OCI-LY3 (cell line): Measurements from ENCODE around the gene KRTCAP3.

ENCODE experiments used
- H2AFZ ChIP-seq: fragments of 200-600, 300-600 bp; shearing (Covaris generic); 2 replicates; pipeline ENCODE4 v1.6.0; 2014; ENCODE audit warnings: antibody characterized with exemption, low read depth, low read length
- H3K27ac ChIP-seq: fragments of 200-600, 300-600 bp; sonication (generic); 2 replicates; pipeline ENCODE4 v1.5.1; 2014; ENCODE audit warnings: mild to moderate bottlenecking, low read length, moderate library complexity, mixed read lengths
- H3K27me3 ChIP-seq: fragments of 200-600, 300-600 bp; sonication (generic); 2 replicates; pipeline ENCODE4 v1.6.1; 2014; ENCODE audit warnings: low read depth, low read length, mixed read lengths
- H3K36me3 ChIP-seq: fragments of 200-600, 300-600 bp; sonication (generic); replicated peaks from 2 replicates; pipeline ENCODE3; 2014; ENCODE audit warnings: low read depth, low read length, mixed read lengths
- H3K4me1 ChIP-seq: fragments of 300-600, 200-600 bp; sonication (generic); 2 replicates; pipeline ENCODE4 v1.6.1; 2014; ENCODE audit warnings: low read length, mixed read lengths
- H3K4me2 ChIP-seq: fragments of 200-600, 300-600 bp; sonication (generic); 2 replicates; pipeline ENCODE4 v1.6.1; 2014; ENCODE audit warnings: low read length, mixed read lengths
- H3K4me3 ChIP-seq: fragments of 300-600, 200-600 bp; sonication (generic); 2 replicates; pipeline ENCODE4 v1.5.1; 2014; ENCODE audit warnings: antibody characterized with exemption, mild to moderate bottlenecking, low read length, moderate library complexity
- H3K79me2 ChIP-seq: fragments of 300-600, 200-600 bp; shearing (Covaris generic); 2 replicates; pipeline ENCODE4 v1.6.1; 2014; ENCODE audit warnings: mild to moderate bottlenecking, low read length, mixed read lengths
- H3K9ac ChIP-seq: fragments of 300-600, 200-600 bp; shearing (Covaris generic); 2 replicates; pipeline ENCODE4 v1.6.0; 2014; ENCODE audit warnings: mild to moderate bottlenecking, low read length, moderate library complexity
- H3K9me3 ChIP-seq: fragments of 200-600, 300-600 bp; shearing (Covaris generic); 2 replicates; pipeline ENCODE4 v1.6.1; 2014; ENCODE audit warnings: low read length, mixed read lengths; ENCODE audit not compliant: insufficient read depth
- H4K20me1 ChIP-seq: fragments of 200-600, 300-600 bp; sonication (generic); 2 replicates; pipeline ENCODE4 v1.6.1; 2016; ENCODE audit warnings: low read length, mixed read lengths; ENCODE audit not compliant: insufficient read depth
- EZH2phosphoT487 ChIP-seq: fragments of 200-600 bp; shearing (Covaris generic); IDR thresholded peaks from 2 replicates; pipeline ENCODE4 v1.6.1; 2018; ENCODE audit warnings: antibody characterized with exemption, mixed run types, low read depth
- TF ChIP-seq, protein P1 (sequence below): fragments of 200-600, 300-600 bp; sonication (generic); IDR thresholded peaks from 2 replicates; pipeline ENCODE4 v1.5.1; 2014; ENCODE audit warnings: antibody characterized with exemption, low read length, low read depth

KRTCAP3 gene, protein sequence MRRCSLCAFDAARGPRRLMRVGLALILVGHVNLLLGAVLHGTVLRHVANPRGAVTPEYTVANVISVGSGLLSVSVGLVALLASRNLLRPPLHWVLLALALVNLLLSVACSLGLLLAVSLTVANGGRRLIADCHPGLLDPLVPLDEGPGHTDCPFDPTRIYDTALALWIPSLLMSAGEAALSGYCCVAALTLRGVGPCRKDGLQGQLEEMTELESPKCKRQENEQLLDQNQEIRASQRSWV

DNA sequence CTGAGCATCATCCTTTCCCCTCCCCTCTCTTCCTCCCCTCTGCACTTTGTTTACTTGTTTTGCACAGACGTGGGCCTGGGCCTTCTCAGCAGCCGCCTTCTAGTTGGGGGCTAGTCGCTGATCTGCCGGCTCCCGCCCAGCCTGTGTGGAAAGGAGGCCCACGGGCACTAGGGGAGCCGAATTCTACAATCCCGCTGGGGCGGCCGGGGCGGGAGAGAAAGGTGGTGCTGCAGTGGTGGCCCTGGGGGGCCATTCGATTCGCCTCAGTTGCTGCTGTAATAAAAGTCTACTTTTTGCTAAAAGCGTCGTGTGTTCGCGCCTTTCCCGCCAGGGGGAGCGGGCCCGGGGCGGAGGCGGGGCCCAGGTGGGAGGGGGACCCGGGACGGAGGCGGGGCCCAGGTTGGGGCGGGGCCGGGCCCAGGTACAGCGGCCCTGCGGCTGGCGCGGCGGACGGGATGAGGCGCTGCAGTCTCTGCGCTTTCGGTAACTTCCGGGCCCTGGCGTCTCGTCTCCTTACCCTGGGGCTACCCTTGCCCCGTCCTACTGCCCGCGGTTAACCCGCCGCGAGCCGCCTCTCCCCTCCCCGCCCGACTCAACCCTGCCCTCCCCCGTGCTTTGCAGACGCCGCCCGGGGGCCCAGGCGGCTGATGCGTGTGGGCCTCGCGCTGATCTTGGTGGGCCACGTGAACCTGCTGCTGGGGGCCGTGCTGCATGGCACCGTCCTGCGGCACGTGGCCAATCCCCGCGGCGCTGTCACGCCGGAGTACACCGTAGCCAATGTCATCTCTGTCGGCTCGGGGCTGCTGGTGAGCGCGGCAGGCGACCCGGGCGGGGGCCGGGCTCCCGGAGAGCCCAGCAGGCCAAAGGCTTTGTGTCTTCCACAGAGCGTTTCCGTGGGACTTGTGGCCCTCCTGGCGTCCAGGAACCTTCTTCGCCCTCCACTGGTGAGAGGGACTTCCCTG lies at the start of gene KRTCAP3:
Gene KRTCAP3 (plus strand): TSS at position 424 of the 962 bp plus-strand sequence. CDS start 32 bp downstream, at position 456.
- no peak within 1 kb of the TSS for H3K9ac ChIP-seq
- no peaks in the 10 kb centered on the region for H3K27me3 ChIP-seq
- H4K20me1 ChIP-seq: no peaks in the 10 kb centered on the region; the same call in 1 of the 2 replicates
- H3K27ac ChIP-seq: no peak within 1 kb of the TSS
- H3K4me2 ChIP-seq: no peak within 1 kb of the TSS
- no peak within 1 kb of the TSS for H3K4me3 ChIP-seq
- no peaks in the 10 kb centered on the region for H3K4me1 ChIP-seq
- H3K9me3 ChIP-seq: no peaks in the 10 kb centered on the region
- no peak within 1 kb of the TSS for H2AFZ ChIP-seq
- H3K36me3 ChIP-seq: peaks cover 23% of the 10 kb centered on the region
- no peak for TF ChIP-seq EZH2phosphoT487
- TF ChIP-seq, protein P1, sequence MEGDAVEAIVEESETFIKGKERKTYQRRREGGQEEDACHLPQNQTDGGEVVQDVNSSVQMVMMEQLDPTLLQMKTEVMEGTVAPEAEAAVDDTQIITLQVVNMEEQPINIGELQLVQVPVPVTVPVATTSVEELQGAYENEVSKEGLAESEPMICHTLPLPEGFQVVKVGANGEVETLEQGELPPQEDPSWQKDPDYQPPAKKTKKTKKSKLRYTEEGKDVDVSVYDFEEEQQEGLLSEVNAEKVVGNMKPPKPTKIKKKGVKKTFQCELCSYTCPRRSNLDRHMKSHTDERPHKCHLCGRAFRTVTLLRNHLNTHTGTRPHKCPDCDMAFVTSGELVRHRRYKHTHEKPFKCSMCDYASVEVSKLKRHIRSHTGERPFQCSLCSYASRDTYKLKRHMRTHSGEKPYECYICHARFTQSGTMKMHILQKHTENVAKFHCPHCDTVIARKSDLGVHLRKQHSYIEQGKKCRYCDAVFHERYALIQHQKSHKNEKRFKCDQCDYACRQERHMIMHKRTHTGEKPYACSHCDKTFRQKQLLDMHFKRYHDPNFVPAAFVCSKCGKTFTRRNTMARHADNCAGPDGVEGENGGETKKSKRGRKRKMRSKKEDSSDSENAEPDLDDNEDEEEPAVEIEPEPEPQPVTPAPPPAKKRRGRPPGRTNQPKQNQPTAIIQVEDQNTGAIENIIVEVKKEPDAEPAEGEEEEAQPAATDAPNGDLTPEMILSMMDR: no peak
- H3K79me2 ChIP-seq: no peaks in the 10 kb centered on the region

DNA sequence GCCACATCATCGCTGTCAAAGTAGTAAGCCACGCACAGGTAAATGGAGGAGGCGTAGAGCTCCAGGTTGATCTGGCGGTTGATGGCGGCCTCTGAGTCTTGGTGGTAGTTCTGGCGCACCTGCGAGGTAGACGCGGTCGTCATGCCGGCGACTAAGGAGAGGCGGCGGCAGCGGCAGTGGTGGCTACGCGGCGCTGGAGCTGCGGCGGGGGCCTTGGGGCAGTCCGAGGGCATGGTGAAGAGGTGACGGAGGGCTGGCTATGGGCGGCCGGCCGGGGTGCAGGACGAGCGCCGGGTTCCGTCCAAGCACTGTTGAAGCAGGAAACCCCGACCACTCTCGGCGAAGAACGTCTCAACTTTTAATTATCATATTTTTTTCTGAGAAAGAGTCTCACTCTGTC lies 49.0 kb upstream of the KRTCAP3 start:
- Histone ChIP-seq H3K36me3 (peaks cover 11% of the 10 kb centered on the region), H3K27me3 (no peaks in the 10 kb centered on the region)
- TF ChIP-seq, protein P1: no peak
- TF ChIP-seq EZH2phosphoT487: no peak

DNA sequence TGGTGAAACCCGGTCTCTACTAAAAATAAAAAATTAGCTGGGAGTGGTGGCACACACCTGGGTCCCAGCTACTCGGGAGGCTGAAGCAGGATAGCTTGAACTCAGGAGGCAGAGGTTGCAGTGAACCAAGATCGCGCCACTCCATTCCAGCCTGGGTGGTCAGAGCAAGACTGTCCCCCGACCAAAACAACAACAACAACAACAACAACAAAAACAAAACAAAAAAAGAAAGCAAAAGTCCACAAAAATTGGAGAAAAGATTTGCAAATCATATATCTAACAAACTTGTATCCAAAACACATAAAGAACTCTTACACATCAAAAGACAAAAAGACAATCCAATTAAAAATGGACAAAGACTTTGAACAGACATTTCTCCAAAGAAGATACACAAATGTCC lies 43.2 kb upstream of the KRTCAP3 start:
- H3K9me3 ChIP-seq: no peaks in the 10 kb centered on the region
- H3K27ac ChIP-seq: no peak overlapping the region
- H2AFZ ChIP-seq: no peak overlapping the region
- TF ChIP-seq, protein P1: no peak
- no peak for TF ChIP-seq EZH2phosphoT487
- H3K9ac ChIP-seq: no peak overlapping the region
- no peaks in the 10 kb centered on the region for H3K4me1 ChIP-seq
- no peaks in the 10 kb centered on the region for H3K27me3 ChIP-seq
- H3K4me2 ChIP-seq: no peak overlapping the region
- peaks cover 15% of the 10 kb centered on the region for H3K36me3 ChIP-seq
- no peak overlapping the region for H3K4me3 ChIP-seq
- H3K79me2 ChIP-seq: peaks cover 100% of the 10 kb centered on the region
- H4K20me1 ChIP-seq: peaks cover 64% of the 10 kb centered on the region

More for the DNA sequence above, 49.0 kb upstream of the KRTCAP3 start:
- Histone ChIP-seq H3K4me3 (no peak overlapping the region), H2AFZ (no peak overlapping the region), H3K9ac (no peak overlapping the region), H3K9me3 (no peaks in the 10 kb centered on the region), H3K27ac (no peak overlapping the region), H4K20me1 (peaks cover 55% of the 10 kb centered on the region), H3K4me1 (no peaks in the 10 kb centered on the region), H3K4me2 (no peak overlapping the region), H3K79me2 (peaks cover 100% of the 10 kb centered on the region)
